Endodermal cell (in vitro differentiated cells): ENCODE measurements around the gene RAD17. TPM values are rescaled to one million over a fixed set of nuclear protein-coding genes. Genes with fewer than 3 reads are reported as not detected.
"Not testable (repeated sequence)": the region's sequence is repeated elsewhere in the genome, so short reads cannot be mapped to it uniquely, and the experiment has no call there.

Experiments used
- DNase-seq: peaks from one replicate; pipeline ENCODE4 v3.0.0-alpha.2; 2017
- H3K27ac ChIP-seq: 2 replicates; pipeline ENCODE4 v1.5.1; 2013; ENCODE audit warnings: mild to moderate bottlenecking, low read depth, low read length, moderate library complexity
- H3K27me3 ChIP-seq: 2 replicates; pipeline ENCODE4 v1.6.1; 2013; ENCODE audit warnings: mild to moderate bottlenecking, low read length, moderate library complexity; ENCODE audit not compliant: insufficient read depth, control insufficient read depth, poor library complexity, severe bottlenecking
- H3K36me3 ChIP-seq: 2 replicates; pipeline ENCODE4 v1.7.0; 2013; ENCODE audit warnings: mild to moderate bottlenecking, low read length, moderate library complexity; ENCODE audit not compliant: control insufficient read depth, insufficient read depth
- H3K4me1 ChIP-seq: one replicate; pipeline ENCODE4 v1.7.0; 2013; ENCODE audit warnings: low read length; ENCODE audit not compliant: control insufficient read depth, insufficient read depth
- H3K4me3 ChIP-seq: 2 replicates; pipeline ENCODE4 v1.5.1; 2013; ENCODE audit warnings: mild to moderate bottlenecking, low read length, moderate library complexity
- H3K9ac ChIP-seq: 2 replicates; pipeline ENCODE4 v1.6.1; 2013; ENCODE audit warnings: mild to moderate bottlenecking, low read length, moderate library complexity; ENCODE audit not compliant: poor library complexity, severe bottlenecking; ENCODE audit errors: extremely low read depth
- H3K9me3 ChIP-seq: 2 replicates; pipeline ENCODE4 v1.6.1; 2013; ENCODE audit warnings: mild to moderate bottlenecking, low read length, moderate library complexity; ENCODE audit not compliant: control insufficient read depth
- H3K27ac Mint-ChIP-seq: 2 replicates; pipeline ENCODE4 v1.8.0; 2020; ENCODE audit warnings: mixed read lengths
- H3K27me3 Mint-ChIP-seq: 2 replicates; pipeline ENCODE4 v1.8.0; 2021; ENCODE audit warnings: mild to moderate bottlenecking, mixed read lengths; ENCODE audit not compliant: insufficient read depth
- H3K36me3 Mint-ChIP-seq: 2 replicates; pipeline ENCODE4 v1.8.0; 2020; ENCODE audit warnings: low read depth, mixed read lengths
- H3K4me1 Mint-ChIP-seq: 2 replicates; pipeline ENCODE4 v1.8.0; 2020; ENCODE audit warnings: mixed read lengths
- H3K4me3 Mint-ChIP-seq: 2 replicates; pipeline ENCODE4 v1.8.0; 2020; ENCODE audit warnings: mild to moderate bottlenecking, moderate library complexity, mixed read lengths
- H3K9me3 Mint-ChIP-seq: 2 replicates; pipeline ENCODE4 v1.8.0; 2020; ENCODE audit warnings: mild to moderate bottlenecking, mixed read lengths
- WGBS, 2 experiments: methylation state at CpG; one replicate each; pipeline versions ENCODE4 v1.1.5 to v1.1.7; 2013; ENCODE audit warnings: missing lambda C conversion rate in 2 of 2, mixed read lengths in 1 of 2; ENCODE audit not compliant: insufficient coverage in 1 of 2, insufficient read length in 1 of 2; 5-methylcytosine and 5-hydroxymethylcytosine counted together
- total RNA-seq, 2 donors: library from RNA; stranded (reverse); fragmentation: NEBNext Ultra II Directional in 1 of 2; extraction: Animal tissue kit (Norgen Biotek cat#: 25700) in 1 of 2; gene quantifications; 2 replicates in 1 of 2; 3 replicates in 1 of 2; pipeline ENCODE4 v1.2.1, GENCODE V29; 2021
- TF ChIP-seq, protein P1 (sequence below): fragments of 200-600 bp; sonication (generic); conservative IDR thresholded peaks from 2 replicates; pipeline ENCODE4 v1.5.0; 2021; ENCODE audit warnings: antibody characterized with exemption, mild to moderate bottlenecking

Gene RAD17
- total RNA-seq, 2 donors from 2014 or later, result 30.1 to 40.0 TPM

DNA sequence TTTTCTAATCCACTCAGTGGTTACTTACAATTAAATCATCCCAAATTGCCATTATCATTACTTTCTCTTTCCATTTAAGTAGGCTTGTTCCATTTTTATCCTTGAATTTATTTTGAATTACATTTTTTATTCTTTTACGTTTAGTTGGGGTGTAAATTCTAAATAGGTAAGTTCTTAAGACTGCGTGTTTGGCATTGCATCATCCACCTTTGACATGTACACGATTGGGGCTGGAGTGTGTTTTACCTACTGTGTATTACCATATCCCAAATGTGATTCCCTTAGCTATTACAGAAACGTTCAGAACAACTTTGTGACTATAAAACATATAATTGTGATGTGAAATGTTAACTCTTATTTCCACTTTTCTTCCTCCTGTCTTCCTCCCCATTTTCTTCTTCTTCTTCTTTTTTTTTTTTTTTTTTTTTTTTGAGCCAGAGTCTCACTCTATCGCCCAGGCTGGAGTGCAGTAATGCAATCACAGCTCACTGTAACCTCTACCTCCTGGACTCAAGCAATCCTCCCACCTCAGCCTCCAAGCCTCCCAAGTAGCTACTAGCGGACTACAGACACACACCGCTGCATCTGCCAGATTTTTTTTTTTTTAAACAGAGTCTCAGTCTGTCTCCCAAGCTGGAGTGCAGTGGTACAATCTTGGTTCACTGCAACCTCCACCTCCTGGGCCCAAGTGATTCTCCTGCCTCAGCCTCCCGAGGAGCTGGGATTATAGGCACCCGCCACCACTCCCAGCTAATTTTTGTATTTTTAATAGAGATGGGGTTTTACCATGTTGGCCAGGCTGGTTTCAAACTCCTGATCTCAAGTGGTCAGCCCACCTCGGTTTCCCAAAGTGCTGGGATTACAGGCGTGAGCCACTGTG is 62.0 kb downstream of the RAD17 start:
- no peaks in the 10 kb centered on the region for H3K27me3 Mint-ChIP-seq
- no peak overlapping the region for H3K4me3 ChIP-seq
- no peaks in the 10 kb centered on the region for H3K27me3 ChIP-seq
- TF ChIP-seq, protein P1, sequence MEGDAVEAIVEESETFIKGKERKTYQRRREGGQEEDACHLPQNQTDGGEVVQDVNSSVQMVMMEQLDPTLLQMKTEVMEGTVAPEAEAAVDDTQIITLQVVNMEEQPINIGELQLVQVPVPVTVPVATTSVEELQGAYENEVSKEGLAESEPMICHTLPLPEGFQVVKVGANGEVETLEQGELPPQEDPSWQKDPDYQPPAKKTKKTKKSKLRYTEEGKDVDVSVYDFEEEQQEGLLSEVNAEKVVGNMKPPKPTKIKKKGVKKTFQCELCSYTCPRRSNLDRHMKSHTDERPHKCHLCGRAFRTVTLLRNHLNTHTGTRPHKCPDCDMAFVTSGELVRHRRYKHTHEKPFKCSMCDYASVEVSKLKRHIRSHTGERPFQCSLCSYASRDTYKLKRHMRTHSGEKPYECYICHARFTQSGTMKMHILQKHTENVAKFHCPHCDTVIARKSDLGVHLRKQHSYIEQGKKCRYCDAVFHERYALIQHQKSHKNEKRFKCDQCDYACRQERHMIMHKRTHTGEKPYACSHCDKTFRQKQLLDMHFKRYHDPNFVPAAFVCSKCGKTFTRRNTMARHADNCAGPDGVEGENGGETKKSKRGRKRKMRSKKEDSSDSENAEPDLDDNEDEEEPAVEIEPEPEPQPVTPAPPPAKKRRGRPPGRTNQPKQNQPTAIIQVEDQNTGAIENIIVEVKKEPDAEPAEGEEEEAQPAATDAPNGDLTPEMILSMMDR, result no peak
- no peak overlapping the region for H3K27ac ChIP-seq
- H3K4me1 Mint-ChIP-seq, result no peaks in the 10 kb centered on the region
- no peak for DNase-seq
- no peak overlapping the region for H3K27ac Mint-ChIP-seq
- no peak overlapping the region for H3K9ac ChIP-seq
- peaks cover 34% of the 10 kb centered on the region for H3K36me3 Mint-ChIP-seq
- H3K4me1 ChIP-seq, result peaks cover 5% of the 10 kb centered on the region
- H3K9me3 Mint-ChIP-seq, result no peaks in the 10 kb centered on the region
- no peak overlapping the region for H3K4me3 Mint-ChIP-seq
- WGBS, 2 experiments, result 95 to 96% methylated on average over 3 to 10 of the region's 11 CpGs
- peaks cover 21% of the 10 kb centered on the region for H3K36me3 ChIP-seq
- H3K9me3 ChIP-seq, result no peaks in the 10 kb centered on the region

- Histone ChIP-seq H3K9ac (no peak overlapping the region), H3K27ac (no peak overlapping the region), H3K27me3 (no peaks in the 10 kb centered on the region), H3K4me1 (peaks cover 5% of the 10 kb centered on the region), H3K9me3 (no peaks in the 10 kb centered on the region), H3K36me3 (peaks cover 24% of the 10 kb centered on the region), H3K4me3 (no peak overlapping the region)
- WGBS, 2 experiments, result 91 to 92% methylated on average over 8 of the region's 8 CpGs
- Mint-ChIP-seq H3K27me3 (no peaks in the 10 kb centered on the region), H3K9me3 (no peaks in the 10 kb centered on the region), H3K27ac (no peak overlapping the region), H3K4me1 (no peaks in the 10 kb centered on the region), H3K4me3 (no peak overlapping the region), H3K36me3 (peaks cover 41% of the 10 kb centered on the region)
- no peak for DNase-seq
- TF ChIP-seq, protein P1, result no peak
Measured at GRCh38 chr5:69432412-69433206, 63.0 kb downstream of the RAD17 start.

GRCh38 chr5:69435276-69435884 is 65.8 kb downstream of the RAD17 start:
- not testable (repeated sequence) for H3K27ac Mint-ChIP-seq, H3K9ac ChIP-seq, H3K4me3 ChIP-seq, H3K27ac ChIP-seq, H3K9me3 ChIP-seq, H3K27me3 ChIP-seq, H3K9me3 Mint-ChIP-seq, H3K4me1 Mint-ChIP-seq, H3K27me3 Mint-ChIP-seq, DNase-seq, H3K4me1 ChIP-seq, H3K4me3 Mint-ChIP-seq
- 94 to 100% methylated on average over 2 to 5 of the region's 5 CpGs for WGBS, 2 experiments
- peaks cover 25% of the 10 kb centered on the region for H3K36me3 ChIP-seq
- peaks cover 49% of the 10 kb centered on the region for H3K36me3 Mint-ChIP-seq
